Amniotic stem cell (primary cell): ENCODE measurements around the gene NR1H4.
"Not testable (repeated sequence)": the region's sequence is repeated elsewhere in the genome, so short reads cannot be mapped to it uniquely, and the experiment has no call there.

Experiments
- DNase-seq: peaks from one replicate; lab custom pipeline; 2025; lab: John Stamatoyannopoulos, UW

NR1H4 gene

GRCh38 chr12:100472325-100472724 lies 1.3 kb upstream of the NR1H4 start:
- DNase-seq: no peak

GRCh38 chr12:100473050-100473715 lies 483 bp upstream of the NR1H4 start:
- no peak for DNase-seq

- DNase-seq: no peak
Observed at GRCh38 chr12:100474617-100475016, 951 bp downstream of the NR1H4 start.

GRCh38 chr12:100476013-100476751 lies 2.5 kb downstream of the NR1H4 start:
- no peak for DNase-seq

- no peak for DNase-seq
Observed at GRCh38 chr12:100481021-100481420, 7.4 kb downstream of the NR1H4 start.

GRCh38 chr12:100484183-100484886 lies 10.7 kb downstream of the NR1H4 start:
- no peak for DNase-seq

GRCh38 chr12:100484891-100485471 lies 11.3 kb downstream of the NR1H4 start:
- no peak for DNase-seq

- no peak for DNase-seq
Observed at GRCh38 chr12:100485983-100486382, 12.3 kb downstream of the NR1H4 start.

GRCh38 chr12:100489251-100489820 lies 15.7 kb downstream of the NR1H4 start:
- DNase-seq: no peak

- DNase-seq: no peak
Observed at GRCh38 chr12:100490056-100490455, 16.4 kb downstream of the NR1H4 start.

- DNase-seq: no peak
Observed at GRCh38 chr12:100491104-100491503, 17.4 kb downstream of the NR1H4 start.

GRCh38 chr12:100493396-100494012 lies 19.8 kb downstream of the NR1H4 start:
- no peak for DNase-seq

GRCh38 chr12:100494026-100494425 lies 20.4 kb downstream of the NR1H4 start:
- no peak for DNase-seq

GRCh38 chr12:100494538-100494937 lies 20.9 kb downstream of the NR1H4 start:
- DNase-seq: no peak

- no peak for DNase-seq
Observed at GRCh38 chr12:100497105-100497795, 23.6 kb downstream of the NR1H4 start.

GRCh38 chr12:100498141-100498540 lies 24.5 kb downstream of the NR1H4 start:
- no peak for DNase-seq

GRCh38 chr12:100499416-100499815 lies 25.8 kb downstream of the NR1H4 start:
- DNase-seq: no peak

- DNase-seq: not testable (repeated sequence)
Observed at GRCh38 chr12:100502718-100503117, 29.1 kb downstream of the NR1H4 start.

GRCh38 chr12:100503228-100503628 lies 29.6 kb downstream of the NR1H4 start:
- no peak for DNase-seq

- no peak for DNase-seq
Observed at GRCh38 chr12:100504804-100505203, 31.1 kb downstream of the NR1H4 start.

- no peak for DNase-seq
Observed at GRCh38 chr12:100508751-100509150, 35.1 kb downstream of the NR1H4 start.
